ENCODE data around the gene C11orf52.

The C11orf52 gene

GRCh38 chr11:111934306-111934705, 15.6 kb downstream of the C11orf52 start:
- TF ChIP-seq ZFX (IDR thresholded peaks at IDR 0.05) = no peak
- TF ChIP-seq, protein P1, sequence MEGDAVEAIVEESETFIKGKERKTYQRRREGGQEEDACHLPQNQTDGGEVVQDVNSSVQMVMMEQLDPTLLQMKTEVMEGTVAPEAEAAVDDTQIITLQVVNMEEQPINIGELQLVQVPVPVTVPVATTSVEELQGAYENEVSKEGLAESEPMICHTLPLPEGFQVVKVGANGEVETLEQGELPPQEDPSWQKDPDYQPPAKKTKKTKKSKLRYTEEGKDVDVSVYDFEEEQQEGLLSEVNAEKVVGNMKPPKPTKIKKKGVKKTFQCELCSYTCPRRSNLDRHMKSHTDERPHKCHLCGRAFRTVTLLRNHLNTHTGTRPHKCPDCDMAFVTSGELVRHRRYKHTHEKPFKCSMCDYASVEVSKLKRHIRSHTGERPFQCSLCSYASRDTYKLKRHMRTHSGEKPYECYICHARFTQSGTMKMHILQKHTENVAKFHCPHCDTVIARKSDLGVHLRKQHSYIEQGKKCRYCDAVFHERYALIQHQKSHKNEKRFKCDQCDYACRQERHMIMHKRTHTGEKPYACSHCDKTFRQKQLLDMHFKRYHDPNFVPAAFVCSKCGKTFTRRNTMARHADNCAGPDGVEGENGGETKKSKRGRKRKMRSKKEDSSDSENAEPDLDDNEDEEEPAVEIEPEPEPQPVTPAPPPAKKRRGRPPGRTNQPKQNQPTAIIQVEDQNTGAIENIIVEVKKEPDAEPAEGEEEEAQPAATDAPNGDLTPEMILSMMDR (conservative IDR thresholded peaks at IDR 0.05) = no peak
- H3K27ac ChIP-seq = no peak overlapping the region

GRCh38 chr11:111935317-111936039, 16.8 kb downstream of the C11orf52 start:
- no peak overlapping the region for H3K27ac ChIP-seq
- no peak for TF ChIP-seq ZFX (IDR thresholded peaks at IDR 0.05)
- TF ChIP-seq, protein P1 (conservative IDR thresholded peaks at IDR 0.05) = no peak

DNA sequence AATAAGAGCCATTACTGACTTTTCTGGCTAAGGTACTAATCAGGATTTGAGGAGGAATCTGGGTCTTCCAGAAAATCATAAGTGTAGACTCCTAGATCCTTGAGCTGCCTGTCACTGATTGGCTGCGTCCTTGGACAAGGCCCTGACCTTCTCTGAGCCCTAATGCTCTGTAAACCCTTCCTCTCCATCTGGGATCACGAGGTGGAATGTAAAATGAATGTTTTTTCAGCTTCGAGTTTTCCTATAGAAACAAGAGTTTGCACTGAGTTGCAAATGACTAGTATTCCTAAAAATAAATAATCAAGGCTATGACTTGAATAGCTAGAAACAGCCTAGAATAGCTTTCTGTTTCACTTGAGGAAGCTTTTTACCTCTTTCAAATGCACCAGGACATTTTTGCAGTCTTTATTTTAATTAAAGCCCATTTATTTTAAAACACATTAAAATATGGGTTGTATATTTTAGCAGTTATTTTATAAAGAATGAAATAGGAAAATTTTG, 17.4 kb downstream of the C11orf52 start:
- H3K27ac ChIP-seq = no peak overlapping the region
- TF ChIP-seq ZFX (IDR thresholded peaks at IDR 0.05) = no peak
- TF ChIP-seq, protein P1 (conservative IDR thresholded peaks at IDR 0.05) = no peak

DNA sequence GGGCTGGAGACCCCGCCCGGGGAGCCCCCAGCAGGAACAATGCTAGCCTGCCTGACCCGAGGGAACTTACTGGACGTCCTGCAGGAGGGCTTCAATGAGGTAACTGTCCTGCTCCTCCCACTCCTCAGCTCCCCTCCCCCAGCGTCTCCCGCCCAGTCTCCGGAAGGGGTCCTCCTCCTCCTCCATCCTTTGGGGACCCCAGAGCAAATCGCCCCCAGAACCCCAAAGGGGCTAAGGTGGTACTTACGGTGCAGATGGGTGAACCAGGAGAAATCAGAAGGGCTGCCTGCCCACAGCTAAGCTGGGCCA, 18.7 kb downstream of the C11orf52 start:
- H3K27ac ChIP-seq = peak overlapping the region; percentile 24; the same call in 1 of the 2 replicates
- TF ChIP-seq ZFX (IDR thresholded peaks at IDR 0.05) = no peak
- TF ChIP-seq, protein P1 (conservative IDR thresholded peaks at IDR 0.05) = no peak

GRCh38 chr11:111937844-111938243, 19.1 kb downstream of the C11orf52 start:
- TF ChIP-seq, protein P1 (conservative IDR thresholded peaks at IDR 0.05) = no peak
- no peak for TF ChIP-seq ZFX (IDR thresholded peaks at IDR 0.05)
- H3K27ac ChIP-seq = no peak overlapping the region

DNA sequence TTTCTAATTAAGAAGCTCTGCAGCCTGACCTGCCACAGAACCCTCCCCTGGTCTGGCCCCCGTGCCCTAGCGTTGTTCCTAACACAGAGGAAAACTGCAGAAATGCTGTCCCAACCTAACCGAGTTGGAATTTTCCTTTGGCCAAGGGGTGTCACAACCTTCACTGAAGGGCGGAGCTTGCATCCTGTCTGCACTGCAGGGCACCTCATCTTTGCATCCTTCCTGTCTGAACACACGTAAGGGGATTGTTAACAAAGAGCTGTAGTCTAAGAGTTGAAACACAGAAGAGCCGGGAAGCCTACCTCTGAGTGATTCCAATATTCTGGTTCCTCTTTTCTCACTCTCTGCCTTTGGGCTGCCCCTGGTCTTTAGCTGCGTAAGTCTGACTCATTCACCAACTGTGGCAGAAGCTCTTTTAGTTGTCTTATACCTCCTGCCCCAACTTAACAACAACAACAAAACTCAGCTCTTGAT, 20.0 kb downstream of the C11orf52 start:
- TF ChIP-seq, protein P1 (conservative IDR thresholded peaks at IDR 0.05) = no peak
- no peak for TF ChIP-seq ZFX (IDR thresholded peaks at IDR 0.05)
- no peak overlapping the region for H3K27ac ChIP-seq

DNA sequence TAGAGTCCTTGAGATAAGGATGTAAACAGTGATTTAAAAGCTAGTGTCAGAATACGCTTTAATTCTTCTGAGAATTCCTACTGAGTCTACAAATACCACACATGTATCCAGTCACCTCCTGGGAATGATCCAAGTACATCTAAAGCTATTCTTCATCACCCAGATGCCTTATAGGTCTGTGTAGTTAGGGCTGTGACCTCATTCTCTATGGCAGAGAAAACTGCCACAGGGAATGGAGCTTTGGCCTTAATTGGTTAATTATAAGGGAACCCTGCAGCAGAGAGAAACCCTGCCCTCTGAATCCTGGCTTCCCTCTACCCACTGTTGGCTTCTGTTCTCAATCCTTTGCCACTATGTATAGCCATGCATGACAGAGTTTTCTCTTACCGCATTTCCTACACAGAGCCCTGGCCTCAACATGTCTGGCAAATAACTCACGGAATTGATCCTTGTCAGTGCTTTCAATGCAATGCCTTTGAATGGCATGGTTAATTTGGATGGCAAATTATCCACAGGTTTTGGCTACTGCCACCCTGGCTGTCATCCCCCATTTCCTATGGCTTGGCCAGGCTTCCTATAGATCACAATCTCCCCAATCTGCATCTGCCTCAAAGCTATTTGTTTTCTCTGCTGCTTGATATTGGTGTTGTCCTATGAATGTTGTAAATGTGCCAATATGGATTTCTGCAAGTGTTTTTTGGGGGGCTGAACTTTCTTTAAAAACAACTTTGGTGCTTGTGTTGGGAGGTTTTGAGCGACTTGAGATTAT, 21.3 kb downstream of the C11orf52 start:
- TF ChIP-seq, protein P1 (conservative IDR thresholded peaks at IDR 0.05) = no peak
- no peak for TF ChIP-seq ZFX (IDR thresholded peaks at IDR 0.05)
- H3K27ac ChIP-seq = no peak overlapping the region
